ENCODE results near the gene B4GAT1. TPM values are rescaled to one million over a fixed set of nuclear protein-coding genes. Genes with fewer than 3 reads are reported as not detected.
A peak's percentile ranks its signal among the peaks of the same experiment; 100 is the strongest.

Gene B4GAT1
- total RNA-seq, 4 donors from 2014 or later = 53.4 to 105 (median 97.6) TPM

DNA sequence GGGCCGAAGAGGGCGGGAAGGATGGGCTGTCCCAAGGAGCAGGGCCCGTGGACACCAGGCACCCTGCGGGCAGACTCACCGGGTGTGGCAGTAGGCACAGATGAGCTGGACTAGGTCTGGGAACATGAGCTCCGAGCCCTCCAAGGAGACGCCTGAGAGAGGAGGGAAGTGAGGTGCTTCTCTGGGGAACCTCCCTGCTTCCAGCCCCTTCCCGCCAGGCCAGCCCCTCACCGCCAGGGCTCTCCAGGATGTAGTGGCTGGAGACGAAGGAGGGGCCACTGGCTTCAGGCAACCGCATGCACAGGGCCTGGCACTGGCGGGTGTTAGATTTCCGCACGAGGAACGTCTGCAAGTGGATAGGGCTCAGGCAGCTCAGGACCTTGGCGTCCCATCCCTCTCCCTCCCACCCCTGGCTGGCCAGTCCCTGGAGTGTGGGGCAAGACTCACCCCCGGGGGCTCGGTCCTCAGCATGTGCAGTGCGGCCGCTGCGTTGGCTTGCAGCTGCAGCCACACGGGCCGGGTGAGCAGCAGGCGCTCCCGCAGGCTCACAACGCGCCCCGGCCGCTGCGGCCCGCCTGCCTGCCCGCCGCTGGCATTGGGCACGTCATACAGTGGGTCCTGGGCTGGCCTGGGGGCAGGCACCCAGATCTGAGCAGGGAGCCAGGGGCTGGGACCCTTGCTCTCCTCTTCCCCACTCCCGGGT is 11.7 kb downstream of the B4GAT1 start:
- Histone ChIP-seq H3K4me3 (peak overlapping the region; percentile 32 to 65 (median 56)), H3K4me1 (peaks cover 0 to 30% (median 24%) of the 10 kb centered on the region in 4 donors), H3K27me3 (no peaks in the 10 kb centered on the region), H3K36me3 (peaks cover 0 to 71% (median 15%) of the 10 kb centered on the region in 3 donors), H3K27ac (peak overlapping the region in 3 of 4 donors; percentile 69 to 78 (median 76)), H3K9me3 (no peaks in the 10 kb centered on the region)
- WGBS, 2 donors = 10 to 12% methylated on average over 24 to 30 of the region's 35 CpGs
- TF ChIP-seq EP300 (IDR thresholded peaks at IDR 0.05) = no peak
- DNase-seq (ENCODE audit: low spot score in 2 of 2) = no peak

DNA sequence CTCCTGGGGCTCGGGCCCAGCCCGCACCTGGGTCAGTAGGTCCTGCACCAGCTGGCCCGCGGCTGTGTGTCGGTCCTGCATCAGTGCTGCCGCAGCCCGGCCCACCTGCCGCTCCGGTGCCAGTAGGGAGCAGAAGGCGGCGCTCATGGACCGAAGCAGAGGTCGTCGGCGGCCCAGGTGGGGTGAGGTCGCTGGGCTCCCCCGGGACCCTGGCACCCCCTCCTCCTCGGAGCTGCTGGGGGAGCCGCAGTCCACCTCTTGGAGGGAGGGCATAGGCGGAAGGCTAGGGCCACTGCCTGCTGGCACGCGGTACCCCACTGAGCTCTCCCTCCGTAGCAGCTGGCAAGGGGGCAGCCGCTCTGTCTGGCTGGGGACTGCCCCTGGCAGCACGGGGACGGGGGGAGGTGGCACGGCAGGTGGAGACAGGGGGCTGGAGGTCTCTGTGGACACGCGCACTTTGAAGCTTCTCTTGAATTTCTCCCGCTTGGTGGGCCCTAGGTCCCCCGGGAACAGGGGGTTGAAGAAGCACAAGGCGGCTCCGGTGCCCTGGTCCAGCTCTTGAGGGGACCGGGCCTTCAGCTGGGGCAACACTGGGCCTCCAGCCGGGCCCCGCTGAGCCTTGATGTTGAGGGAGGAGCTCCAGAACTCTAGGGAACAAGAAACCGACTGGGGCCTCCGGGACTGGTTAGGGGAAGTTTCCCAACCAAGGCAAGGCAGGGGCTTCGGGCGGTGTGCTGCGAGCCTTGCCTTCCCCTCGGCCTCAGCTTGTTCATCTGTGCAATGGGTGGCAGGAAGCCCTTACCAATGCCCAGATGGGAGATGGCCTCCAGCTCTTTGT is 12.6 kb downstream of the B4GAT1 start:
- no peaks in the 10 kb centered on the region for H3K27me3 ChIP-seq
- peaks cover 0 to 62% (median 7%) of the 10 kb centered on the region in 3 donors for H3K36me3 ChIP-seq
- peak overlapping the region in 1 of 4 donors; percentile 64 for H3K4me3 ChIP-seq
- peak overlapping the region in 1 of 4 donors; percentile 78 for H3K27ac ChIP-seq
- TF ChIP-seq POLR2A (IDR thresholded peaks at IDR 0.05) = no peak
- TF ChIP-seq EP300 (IDR thresholded peaks at IDR 0.05) = no peak
- TF ChIP-seq, protein P1, sequence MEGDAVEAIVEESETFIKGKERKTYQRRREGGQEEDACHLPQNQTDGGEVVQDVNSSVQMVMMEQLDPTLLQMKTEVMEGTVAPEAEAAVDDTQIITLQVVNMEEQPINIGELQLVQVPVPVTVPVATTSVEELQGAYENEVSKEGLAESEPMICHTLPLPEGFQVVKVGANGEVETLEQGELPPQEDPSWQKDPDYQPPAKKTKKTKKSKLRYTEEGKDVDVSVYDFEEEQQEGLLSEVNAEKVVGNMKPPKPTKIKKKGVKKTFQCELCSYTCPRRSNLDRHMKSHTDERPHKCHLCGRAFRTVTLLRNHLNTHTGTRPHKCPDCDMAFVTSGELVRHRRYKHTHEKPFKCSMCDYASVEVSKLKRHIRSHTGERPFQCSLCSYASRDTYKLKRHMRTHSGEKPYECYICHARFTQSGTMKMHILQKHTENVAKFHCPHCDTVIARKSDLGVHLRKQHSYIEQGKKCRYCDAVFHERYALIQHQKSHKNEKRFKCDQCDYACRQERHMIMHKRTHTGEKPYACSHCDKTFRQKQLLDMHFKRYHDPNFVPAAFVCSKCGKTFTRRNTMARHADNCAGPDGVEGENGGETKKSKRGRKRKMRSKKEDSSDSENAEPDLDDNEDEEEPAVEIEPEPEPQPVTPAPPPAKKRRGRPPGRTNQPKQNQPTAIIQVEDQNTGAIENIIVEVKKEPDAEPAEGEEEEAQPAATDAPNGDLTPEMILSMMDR (IDR thresholded peaks at IDR 0.05) = no peak
- WGBS, 2 donors = 67 to 83% methylated on average over 35 to 40 of the region's 42 CpGs
- H3K4me1 ChIP-seq = peaks cover 0 to 30% (median 24%) of the 10 kb centered on the region in 4 donors
- H3K9me3 ChIP-seq = no peaks in the 10 kb centered on the region
- no peak for DNase-seq (ENCODE audit: low spot score in 2 of 2)

DNA sequence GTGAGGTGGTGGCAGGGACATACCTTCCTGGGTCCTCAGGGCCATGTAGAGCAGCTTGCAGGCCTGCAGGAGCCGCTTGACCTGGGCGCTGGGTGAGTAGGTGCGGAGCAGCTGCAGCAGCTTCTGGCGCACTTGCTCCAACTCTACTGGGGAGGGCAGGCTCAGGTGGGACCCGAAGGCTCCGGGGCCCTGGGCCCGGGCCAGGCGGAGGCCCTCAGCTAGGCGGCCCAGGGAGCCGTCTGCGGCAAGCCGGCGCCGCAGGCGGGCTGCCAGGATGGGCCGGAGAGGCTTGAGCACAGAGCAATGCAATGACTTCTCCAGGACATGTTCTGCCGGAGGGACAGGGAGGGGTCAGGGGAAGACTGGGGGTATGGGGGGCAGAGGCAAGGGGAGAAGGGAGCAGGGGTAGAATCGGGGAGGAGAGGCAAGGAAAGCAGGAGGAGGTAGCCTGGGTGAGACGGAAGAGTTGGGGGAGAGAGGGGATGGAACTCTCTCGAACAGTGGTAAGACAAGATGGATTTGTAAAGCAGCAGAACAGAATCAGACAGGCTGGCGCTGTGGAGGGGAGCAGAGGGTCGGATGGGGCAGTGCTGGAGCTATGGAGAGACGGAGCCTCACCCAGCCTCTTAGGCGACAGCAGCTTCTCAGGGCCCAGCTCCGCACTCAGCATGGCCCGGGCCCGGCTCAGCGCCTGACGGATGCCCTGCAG is 13.4 kb downstream of the B4GAT1 start:
- Histone ChIP-seq H3K36me3 (peaks cover 0 to 54% (median 4%) of the 10 kb centered on the region in 3 donors), H3K4me3 (no peak overlapping the region), H3K9me3 (no peaks in the 10 kb centered on the region), H3K27me3 (no peaks in the 10 kb centered on the region), H3K27ac (no peak overlapping the region), H3K4me1 (peaks cover 0 to 34% (median 24%) of the 10 kb centered on the region in 4 donors)
- WGBS, 2 donors = 83 to 84% methylated on average over 29 of the region's 29 CpGs
- TF ChIP-seq POLR2A (IDR thresholded peaks at IDR 0.05) (no peak), EP300 (IDR thresholded peaks at IDR 0.05) (no peak)
- TF ChIP-seq, protein P1 (IDR thresholded peaks at IDR 0.05) = no peak
- no peak for DNase-seq (ENCODE audit: low spot score in 2 of 2)

DNA sequence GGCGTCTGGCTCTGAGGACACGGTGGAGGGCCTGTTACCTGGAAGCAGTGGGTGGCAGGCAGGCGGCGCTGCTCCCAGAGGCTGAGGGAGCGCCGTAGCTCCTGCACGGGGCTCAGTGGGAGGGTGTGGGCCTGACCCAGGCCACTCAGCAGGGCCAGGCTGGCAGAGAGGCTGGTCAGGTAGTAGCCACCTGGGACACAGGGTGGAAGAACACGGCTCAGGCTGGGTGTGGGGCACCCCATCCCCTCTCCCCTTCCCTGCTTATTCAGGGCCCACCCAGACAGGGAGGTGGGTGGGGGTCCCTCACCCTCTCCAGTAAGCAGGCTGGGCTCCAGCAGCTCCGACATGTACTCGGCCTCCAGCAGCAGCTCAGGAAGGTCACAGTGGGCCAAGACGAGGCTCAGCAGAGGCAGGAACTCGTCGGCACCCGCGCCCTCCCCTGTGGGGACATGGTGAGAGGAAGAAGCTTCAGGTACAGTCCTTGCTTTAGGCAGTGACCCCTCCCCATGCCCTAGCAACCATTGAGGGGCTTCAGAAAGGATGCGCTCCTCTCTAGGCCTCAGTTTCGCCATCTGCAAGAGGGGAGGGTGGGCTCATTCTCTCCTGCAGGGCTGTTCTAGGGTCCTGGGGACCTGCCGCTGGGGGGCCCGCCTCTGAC is 14.1 kb downstream of the B4GAT1 start:
- Histone ChIP-seq H3K27ac (no peak overlapping the region), H3K27me3 (no peaks in the 10 kb centered on the region), H3K9me3 (no peaks in the 10 kb centered on the region), H3K4me3 (no peak overlapping the region), H3K36me3 (peaks cover 0 to 47% (median 4%) of the 10 kb centered on the region in 3 donors), H3K4me1 (peaks cover 0 to 41% (median 30%) of the 10 kb centered on the region in 4 donors)
- DNase-seq (ENCODE audit: low spot score in 2 of 2) = no peak
- TF ChIP-seq, protein P1 (IDR thresholded peaks at IDR 0.05) = no peak
- no peak for TF ChIP-seq EP300 (IDR thresholded peaks at IDR 0.05)
- WGBS, 2 donors = 85 to 86% methylated on average over 15 to 19 of the region's 19 CpGs

Measured in tibial nerve (tissue), 4 donors.